ENCODE measurements around the gene DDHD1.
A peak's percentile ranks its signal among the peaks of the same experiment; 100 is the strongest.

Gene DDHD1

GRCh38 chr14:53027562-53027961 lies 125.6 kb downstream of the DDHD1 start:
- peaks cover under 1% of the 10 kb centered on the region; the same call in 1 of the 2 replicates for H3K36me3 ChIP-seq (ENCODE audit: insufficient read depth, low read length)
- peak; percentile 75 for ATAC-seq (ENCODE audit: insufficient read depth, low read depth)
- TF ChIP-seq EZH2 (IDR thresholded peaks at IDR 0.05; ENCODE audit: borderline replicate concordance, low read depth, low read length, severe bottlenecking) (no peak), CTCF (IDR thresholded peaks at IDR 0.05; ENCODE audit: borderline replicate concordance, extremely low read depth, low read length, poor library complexity, severe bottlenecking) (no peak)

GRCh38 chr14:53027041-53027440 lies 126.1 kb downstream of the DDHD1 start:
- Histone ChIP-seq H3K36me3 (ENCODE audit: insufficient read depth, low read length) (no peaks in the 10 kb centered on the region), H3K4me3 (ENCODE audit: low read depth in 1 of 2, low read length in 2 of 2) (no peak overlapping the region), H3K27ac (ENCODE audit: low read length) (peak overlapping the region; percentile 66)

More at GRCh38 chr14:53027562-53027961, 125.6 kb downstream of the DDHD1 start:
- Histone ChIP-seq H4K20me1 (ENCODE audit: insufficient read depth, low read length) (no peaks in the 10 kb centered on the region), H3K4me1 (ENCODE audit: insufficient read depth, low read length) (peaks cover 32% of the 10 kb centered on the region), H3K27me3 (ENCODE audit: insufficient read depth, low read length, poor library complexity) (no peaks in the 10 kb centered on the region), H3K4me3 (ENCODE audit: low read depth in 1 of 2, low read length in 2 of 2) (no peak overlapping the region), H3K9me3 (ENCODE audit: insufficient read depth, low read length, severe bottlenecking) (no peaks in the 10 kb centered on the region), H3K4me2 (ENCODE audit: insufficient read depth, low read length) (peak overlapping the region; percentile 37; the same call in 1 of the 2 replicates), H3K9ac (ENCODE audit: low read depth, low read length) (no peak overlapping the region), H3K27ac (ENCODE audit: low read length) (peak overlapping the region; percentile 66), H3K79me2 (ENCODE audit: insufficient read depth, low read length) (no peaks in the 10 kb centered on the region), H2AFZ (ENCODE audit: low read depth, low read length) (no peak overlapping the region)
- DNase-seq = peak; percentile 48

GRCh38 chr14:53023325-53023724 lies 129.8 kb downstream of the DDHD1 start:
- H3K4me1 ChIP-seq (ENCODE audit: insufficient read depth, low read length) = peaks cover 18% of the 10 kb centered on the region

More at GRCh38 chr14:53027041-53027440, 126.1 kb downstream of the DDHD1 start:
- ATAC-seq (ENCODE audit: insufficient read depth, low read depth) = no peak; the same call in 1 of the 3 replicates
- TF ChIP-seq EZH2 (IDR thresholded peaks at IDR 0.05; ENCODE audit: borderline replicate concordance, low read depth, low read length, severe bottlenecking) (no peak), CTCF (IDR thresholded peaks at IDR 0.05; ENCODE audit: borderline replicate concordance, extremely low read depth, low read length, poor library complexity, severe bottlenecking) (no peak)
- no peak for DNase-seq
- Histone ChIP-seq H3K4me1 (ENCODE audit: insufficient read depth, low read length) (peaks cover 32% of the 10 kb centered on the region), H3K9ac (ENCODE audit: low read depth, low read length) (no peak overlapping the region), H3K9me3 (ENCODE audit: insufficient read depth, low read length, severe bottlenecking) (no peaks in the 10 kb centered on the region), H4K20me1 (ENCODE audit: insufficient read depth, low read length) (no peaks in the 10 kb centered on the region), H3K4me2 (ENCODE audit: insufficient read depth, low read length) (peak overlapping the region; percentile 37; the same call in 1 of the 2 replicates), H3K27me3 (ENCODE audit: insufficient read depth, low read length, poor library complexity) (no peaks in the 10 kb centered on the region), H2AFZ (ENCODE audit: low read depth, low read length) (peak overlapping the region; percentile 37; the same call in 1 of the 2 replicates), H3K79me2 (ENCODE audit: insufficient read depth, low read length) (no peaks in the 10 kb centered on the region)

More at GRCh38 chr14:53023325-53023724, 129.8 kb downstream of the DDHD1 start:
- Histone ChIP-seq H2AFZ (ENCODE audit: low read depth, low read length) (no peak overlapping the region), H3K9ac (ENCODE audit: low read depth, low read length) (no peak overlapping the region), H3K36me3 (ENCODE audit: insufficient read depth, low read length) (no peaks in the 10 kb centered on the region), H3K9me3 (ENCODE audit: insufficient read depth, low read length, severe bottlenecking) (no peaks in the 10 kb centered on the region), H3K79me2 (ENCODE audit: insufficient read depth, low read length) (no peaks in the 10 kb centered on the region), H3K4me3 (ENCODE audit: low read depth in 1 of 2, low read length in 2 of 2) (no peak overlapping the region), H4K20me1 (ENCODE audit: insufficient read depth, low read length) (no peaks in the 10 kb centered on the region), H3K27ac (ENCODE audit: low read length) (no peak overlapping the region), H3K4me2 (ENCODE audit: insufficient read depth, low read length) (no peak overlapping the region), H3K27me3 (ENCODE audit: insufficient read depth, low read length, poor library complexity) (no peaks in the 10 kb centered on the region)
- ATAC-seq (ENCODE audit: insufficient read depth, low read depth) (no peak), DNase-seq (no peak)
- no peak for TF ChIP-seq EZH2 (IDR thresholded peaks at IDR 0.05; ENCODE audit: borderline replicate concordance, low read depth, low read length, severe bottlenecking)
- no peak for TF ChIP-seq CTCF (IDR thresholded peaks at IDR 0.05; ENCODE audit: borderline replicate concordance, extremely low read depth, low read length, poor library complexity, severe bottlenecking)
